H1 (cell line): ENCODE results near the gene UBE2G2. TPM values are rescaled to one million over a fixed set of nuclear protein-coding genes. Genes with fewer than 3 reads are reported as not detected.

Source experiments
- CTCF ChIA-PET: fragments of 300-600 bp; sonication (Branson Sonifier 250); formaldehyde crosslinking; loops from one replicate; lab custom pipeline; 2021; ENCODE audit not compliant: partially characterized antibody; lab: Charles Lee
- POLR2A ChIA-PET: fragments of 300-600 bp; sonication (Branson Sonifier 250); formaldehyde crosslinking; loops from one replicate; lab custom pipeline; 2021; ENCODE audit warnings: inconsistent platforms; ENCODE audit not compliant: partially characterized antibody; lab: Charles Lee
- DNase-seq, 2 experiments: peaks; one replicate each; pipeline versions ENCODE4 v3.0.0 to v3.0.0-alpha.2; 2010 to 2022; ENCODE audit warnings: low spot score in 2 of 2, low read depth in 1 of 2, mixed read lengths in 1 of 2
- FAIRE-seq: peaks from 2 replicates; lab custom pipeline; 2011; peaks lifted over from hg19 to GRCh38; lab: Jason Lieb, UNC
- H2AFZ ChIP-seq: 2 replicates; pipeline ENCODE4 v1.8.1; 2012; ENCODE audit warnings: low read length, inconsistent platforms
- H2AK5ac ChIP-seq: 2 replicates; pipeline ENCODE4 v1.6.1; 2013; ENCODE audit warnings: low read depth, low read length
- H2BK120ac ChIP-seq: replicated peaks from 2 replicates; pipeline ENCODE3; 2013; ENCODE audit warnings: low read depth, low read length, inconsistent platforms
- H2BK12ac ChIP-seq: 2 replicates; pipeline ENCODE4 v1.6.1; 2013; ENCODE audit warnings: low read depth, low read length
- H2BK15ac ChIP-seq: 2 replicates; pipeline ENCODE4 v1.6.1; 2013; ENCODE audit warnings: low read length
- H2BK20ac ChIP-seq: 2 replicates; pipeline ENCODE4 v1.6.1; 2013; ENCODE audit warnings: low read length
- H2BK5ac ChIP-seq: 2 replicates; pipeline ENCODE4 v1.6.1; 2013; ENCODE audit warnings: low read depth, low read length
- H3K14ac ChIP-seq: 2 replicates; pipeline ENCODE4 v1.6.1; 2013; ENCODE audit warnings: inconsistent platforms; ENCODE audit not compliant: insufficient read length
- H3K18ac ChIP-seq: 2 replicates; pipeline ENCODE4 v1.6.1; 2013; ENCODE audit warnings: low read length; ENCODE audit errors: extremely low read depth
- H3K23ac ChIP-seq: 2 replicates; pipeline ENCODE4 v1.6.1; 2013; ENCODE audit warnings: inconsistent platforms; ENCODE audit not compliant: insufficient read length
- H3K23me2 ChIP-seq: 2 replicates; pipeline ENCODE4 v1.6.1; 2013; ENCODE audit warnings: low read depth, low read length
- H3K27ac ChIP-seq: 2 replicates; pipeline ENCODE4 v1.6.1; 2011; ENCODE audit warnings: low read depth, low read length, inconsistent platforms
- H3K27me3 ChIP-seq, 4 experiments: replicated peaks in 1 of 4; 1 replicate in 1 of 4; 2 replicates in 3 of 4; pipeline versions ENCODE4 v1.6.1 to v1.8.1; 2011 to 2013; ENCODE audit warnings: low read length in 3 of 4, mild to moderate bottlenecking in 3 of 4, inconsistent platforms in 2 of 4, mixed read lengths in 2 of 4, moderate library complexity in 1 of 4; ENCODE audit not compliant: control insufficient read depth in 3 of 4, insufficient read depth in 3 of 4; ENCODE audit errors: extremely low read depth in 1 of 4
- H3K36me3 ChIP-seq, 4 experiments: 2 replicates each; pipeline versions ENCODE4 v1.6.1 to v1.8.1; 2011 to 2013; ENCODE audit warnings: mild to moderate bottlenecking in 4 of 4, low read length in 3 of 4, moderate library complexity in 2 of 4, control low read depth in 1 of 4, inconsistent platforms in 1 of 4; ENCODE audit not compliant: insufficient read depth in 4 of 4, control insufficient read depth in 2 of 4
- H3K4ac ChIP-seq: replicated peaks from 2 replicates; pipeline ENCODE3; 2013; ENCODE audit warnings: low read length, low read depth, mixed read lengths, inconsistent platforms; ENCODE audit not compliant: insufficient read length
- H3K4me1 ChIP-seq, 4 experiments: replicated peaks in 1 of 4; 1 replicate in 1 of 4; 2 replicates in 3 of 4; pipeline versions ENCODE4 v1.6.1 to v1.8.1; 2011 to 2013; ENCODE audit warnings: low read length in 3 of 4, inconsistent platforms in 2 of 4, mixed read lengths in 1 of 4; ENCODE audit not compliant: insufficient read depth in 4 of 4, control insufficient read depth in 3 of 4
- H3K4me2 ChIP-seq, 2 experiments: 2 replicates each; pipeline versions ENCODE4 v1.6.1 to v1.8.1; 2011 to 2013; ENCODE audit warnings: low read depth in 2 of 2, low read length in 2 of 2, control low read depth in 1 of 2, inconsistent platforms in 1 of 2, mild to moderate bottlenecking in 1 of 2; ENCODE audit not compliant: insufficient read depth in 1 of 2
- H3K4me3 ChIP-seq, 4 experiments: fragments of 200-600, 300-600 bp in 1 of 4; sonication (generic), shearing (Covaris generic), sonication (Bioruptor Twin) in 1 of 4; 2 replicates each; pipeline versions ENCODE4 v1.5.1 to v1.8.1; 2011 to 2016; ENCODE audit warnings: low read length in 4 of 4, low read depth in 3 of 4, control low read depth in 2 of 4, inconsistent platforms in 2 of 4, mild to moderate bottlenecking in 2 of 4, mixed read lengths in 1 of 4, moderate library complexity in 1 of 4; ENCODE audit not compliant: insufficient read depth in 2 of 4; ENCODE audit errors: extremely low read depth in 1 of 4
- H3K56ac ChIP-seq: replicated peaks from 2 replicates; pipeline ENCODE3; 2013; ENCODE audit warnings: low read depth, mild to moderate bottlenecking, mixed read lengths, low read length, inconsistent platforms; ENCODE audit not compliant: insufficient read length
- H3K79me1 ChIP-seq: 2 replicates; pipeline ENCODE4 v1.6.1; 2013; ENCODE audit warnings: low read depth, low read length, control low read depth
- H3K79me2 ChIP-seq, 2 experiments: 2 replicates each; pipeline versions ENCODE4 v1.6.1 to v1.8.1; 2012 to 2013; ENCODE audit warnings: low read length in 2 of 2, mild to moderate bottlenecking in 2 of 2, inconsistent platforms in 1 of 2; ENCODE audit not compliant: insufficient read depth in 2 of 2, control insufficient read depth in 1 of 2
- H3K9ac ChIP-seq, 4 experiments: replicated peaks in 1 of 4; 1 replicate in 1 of 4; 2 replicates in 3 of 4; pipeline versions ENCODE4 v1.6.1 to v1.8.1; 2011 to 2013; ENCODE audit warnings: low read depth in 3 of 4, low read length in 3 of 4, control low read depth in 2 of 4, mild to moderate bottlenecking in 2 of 4, moderate library complexity in 2 of 4, inconsistent platforms in 1 of 4; ENCODE audit errors: extremely low read depth in 1 of 4
- H3K9me3 ChIP-seq, 2 experiments: 2 replicates each; pipeline versions ENCODE4 v1.6.1 to v1.8.1; 2012 to 2013; ENCODE audit warnings: mild to moderate bottlenecking in 2 of 2, moderate library complexity in 2 of 2, control low read depth in 1 of 2, inconsistent platforms in 1 of 2, low read depth in 1 of 2, low read length in 1 of 2, mixed read lengths in 1 of 2; ENCODE audit not compliant: insufficient read depth in 2 of 2
- H4K20me1 ChIP-seq, 2 experiments: replicated peaks in 1 of 2; 2 replicates each; pipeline versions ENCODE3 to v1.8.1; 2011 to 2013; ENCODE audit warnings: inconsistent platforms in 2 of 2, low read length in 2 of 2, mild to moderate bottlenecking in 1 of 2; ENCODE audit not compliant: insufficient read depth in 2 of 2, control insufficient read depth in 1 of 2
- H4K5ac ChIP-seq: 2 replicates; pipeline ENCODE4 v1.6.1; 2013; ENCODE audit warnings: low read length, low read depth, mixed read lengths, inconsistent platforms; ENCODE audit not compliant: insufficient read length
- H4K8ac ChIP-seq: 2 replicates; pipeline ENCODE4 v1.8.0; 2013; ENCODE audit warnings: mild to moderate bottlenecking, moderate library complexity, low read length, inconsistent platforms; ENCODE audit not compliant: insufficient read depth; ENCODE audit errors: extremely low read depth
- H4K91ac ChIP-seq: replicated peaks from 2 replicates; pipeline ENCODE3; 2013; ENCODE audit warnings: low read length, mixed read lengths, inconsistent platforms; ENCODE audit not compliant: insufficient read length
- ASH2L ChIP-seq: fragments of 200-600, 300-600 bp; sonication (generic); IDR thresholded peaks from one replicate; pipeline ENCODE4 v1.7.1; 2017; ENCODE audit warnings: low read length
- EGR1 ChIP-seq: IDR thresholded peaks from 2 replicates; pipeline ENCODE4 v1.6.1; 2011; ENCODE audit warnings: low read depth, low read length, borderline replicate concordance
- MAX ChIP-seq: IDR thresholded peaks from 2 replicates; pipeline ENCODE4 v1.6.1; 2012; ENCODE audit warnings: inconsistent platforms
- RFX5 ChIP-seq: IDR thresholded peaks from 2 replicates; pipeline ENCODE4 v1.6.1; 2011; ENCODE audit warnings: low read depth, low read length, improper control_type of control experiment, borderline replicate concordance
- RNF2 ChIP-seq: fragments of 200-900, 300-1000 bp; sonication (generic); IDR thresholded peaks from 2 replicates; pipeline ENCODE4 v1.7.1; 2016; ENCODE audit warnings: borderline replicate concordance, low read depth, mild to moderate bottlenecking, antibody characterized with exemption, low read length; ENCODE audit not compliant: poor library complexity, severe bottlenecking; ENCODE audit errors: missing control alignments
- SIRT6 ChIP-seq: IDR thresholded peaks from one replicate; pipeline ENCODE4 v1.7.1; 2012; ENCODE audit warnings: low read length, inconsistent platforms
- USF2 ChIP-seq: IDR thresholded peaks from 2 replicates; pipeline ENCODE4 v1.6.1; 2011; ENCODE audit warnings: low read length, improper control_type of control experiment
- WGBS, 2 experiments: shearing (Covaris generic) in 1 of 2; methylation state at CpG; one replicate each; pipeline versions ENCODE4 v1.1.6 to v1.1.7; 2013 to 2015; ENCODE audit warnings: low lambda C conversion rate in 2 of 2, mixed read lengths in 2 of 2, inconsistent platforms in 1 of 2, low coverage in 1 of 2, missing lambda C conversion rate in 1 of 2; ENCODE audit not compliant: insufficient replicate concordance in 2 of 2, insufficient coverage in 1 of 2, insufficient read length in 1 of 2; ENCODE audit errors: extremely low coverage in 1 of 2, missing lambda C conversion rate in 1 of 2; 5-methylcytosine and 5-hydroxymethylcytosine counted together
- polyA plus RNA-seq, 7 experiments: library from polyadenylated mRNA; depleted of rRNA in 3 of 7; stranded (reverse) in 5 of 7; unstranded in 2 of 7; fragments of >200 nt in 5 of 7; fragments of 200-250 nt in 2 of 7; gene quantifications; 1 replicate in 5 of 7; 2 replicates in 1 of 7; 4 replicates in 1 of 7; pipeline versions ENCODE4 v1.2.1 to v1.2.3, GENCODE V29; 2011 to 2013; ENCODE audit warnings: missing spikeins in 2 of 7, mixed read lengths in 2 of 7
- total RNA-seq: library from RNA; stranded (reverse); fragmentation: NEBNext Ultra II Directional; extraction: Animal tissue kit (Norgen Biotek cat#: 25700); gene quantifications from 2 replicates; pipeline ENCODE4 v1.2.1, GENCODE V29; 2021

UBE2G2 gene
- total and polyA plus RNA-seq, 2 of the 8 experiments (the other 6 are each of a cell fraction or from before 2014, with no cell fraction given) = 96.3 to 101 TPM

- Histone ChIP-seq H4K20me1 (no peaks in the 10 kb centered on the region), H3K9me3 (no peaks in the 10 kb centered on the region; a peak in 1 of 4 replicates), H3K27ac (no peak overlapping the region), H3K4me3 (peak overlapping the region in 2 of 4 experiments; percentile 5 to 33; a peak in 3 of 8 replicates), H3K27me3 (peaks cover 0 to 17% (median 9%) of the 10 kb centered on the region in 4 experiments; a peak in 6 of 7 replicates), H2AFZ (peak overlapping the region; percentile 91), H4K8ac (peak overlapping the region; percentile 86), H3K23me2 (no peaks in the 10 kb centered on the region; the same call in 1 of the 2 replicates), H3K14ac (no peak overlapping the region), H2AK5ac (no peak overlapping the region), H3K79me2 (no peaks in the 10 kb centered on the region), H2BK12ac (peak overlapping the region; percentile 97), H3K9ac (no peak overlapping the region), H3K79me1 (no peaks in the 10 kb centered on the region), H4K5ac (peak overlapping the region; percentile 41), H3K56ac (no peak overlapping the region), H2BK120ac (peak overlapping the region; percentile 30), H3K36me3 (no peaks in the 10 kb centered on the region), H3K23ac (no peak overlapping the region), H3K18ac (peak overlapping the region; percentile 51), H2BK5ac (peak overlapping the region; percentile 24; the same call in 1 of the 2 replicates), H3K4me1 (peaks cover 1 to 18% (median 14%) of the 10 kb centered on the region in 4 experiments), H4K91ac (peak overlapping the region; percentile 90), H2BK20ac (peak overlapping the region; percentile 90; the same call in 1 of the 2 replicates), H3K4ac (no peak overlapping the region), H3K4me2 (peak overlapping the region; percentile 50 to 55), H2BK15ac (0 out of 2 replicates have a peak overlapping the region, but pooled peaks have one; percentile 61)
- ChIA-PET POLR2A (interaction anchor here (0.6 to 1.9 kb wide), 6 partner anchors 13 to 78 kb away, joined by 3 to 6 read pairs (median 4); partner anchors contain the start of genes KRTAP10-12, TSPEAR and UBE2G2), CTCF (interaction anchor here (0.6 to 0.9 kb wide), 2 partner anchors 15 to 114 kb away, joined by 3 to 4 read pairs; no protein-coding TSS in a partner anchor)
- 44% methylated on average over 52 of the region's 61 CpGs; no CpG with 5 or more reads in 1 of the 2 experiments for WGBS, 2 experiments
- DNase-seq = peak in 1 of 2 experiments; percentile 62
- no peak for FAIRE-seq
- TF ChIP-seq SIRT6 (no peak), EGR1 (no peak), USF2 (no peak), RNF2 (peak; percentile 23), ASH2L (peak; percentile 26), RFX5 (no peak), MAX (peak; percentile 49)
These were observed 78.2 kb downstream of the UBE2G2 start for GRCh38 chr21:44723177-44724131.
